Ishikawa (cell line): ENCODE measurements around the gene ACAT1.

Experiments used
- EGR1 ChIP-seq: IDR thresholded peaks from 2 replicates; pipeline ENCODE4 v1.6.1; 2012
- EP300 ChIP-seq: IDR thresholded peaks from 2 replicates; pipeline ENCODE4 v1.6.1; 2012; ENCODE audit warnings: borderline replicate concordance
- FOXM1 ChIP-seq: IDR thresholded peaks from 2 replicates; pipeline ENCODE4 v1.6.1; 2012; ENCODE audit warnings: low read depth, borderline replicate concordance
- MAX ChIP-seq: IDR thresholded peaks from 2 replicates; pipeline ENCODE4 v1.6.1; 2012
- NFIC ChIP-seq: IDR thresholded peaks from 2 replicates; pipeline ENCODE4 v1.6.1; 2012
- REST ChIP-seq: IDR thresholded peaks from 2 replicates; pipeline ENCODE4 v1.6.1; 2012; ENCODE audit warnings: low read depth, mild to moderate bottlenecking
- TAF1 ChIP-seq: IDR thresholded peaks from 2 replicates; pipeline ENCODE4 v1.6.1; 2012; ENCODE audit warnings: low read depth, mild to moderate bottlenecking
- USF1 ChIP-seq: IDR thresholded peaks from 2 replicates; pipeline ENCODE4 v1.6.1; 2012
- YY1 ChIP-seq: IDR thresholded peaks from 2 replicates; pipeline ENCODE4 v1.6.1; 2012; ENCODE audit warnings: low read depth
- ZBTB7A ChIP-seq: IDR thresholded peaks from 2 replicates; pipeline ENCODE4 v1.6.1; 2012; ENCODE audit warnings: low read depth

GRCh38 chr11:108142304-108142703, 20.9 kb downstream of the ACAT1 start:
- TF ChIP-seq EP300 (no peak), MAX (no peak), ZBTB7A (no peak), REST (no peak), EGR1 (no peak), FOXM1 (no peak), YY1 (no peak), USF1 (no peak), TAF1 (no peak), NFIC (no peak)
